GM23248 (cell line): ENCODE results near the gene ROCK2.

Experiments used
- EZH2 ChIP-seq: fragments of 200-600 bp; sonication (generic); IDR thresholded peaks from 2 replicates; pipeline ENCODE4 v1.6.1; 2018; ENCODE audit warnings: antibody characterized with exemption, mild to moderate bottlenecking; ENCODE audit not compliant: insufficient read depth, poor library complexity, severe bottlenecking
- EZH2phosphoT487 ChIP-seq: fragments of 200-600 bp; sonication (generic); IDR thresholded peaks from 2 replicates; pipeline ENCODE4 v1.6.1; 2018; ENCODE audit warnings: antibody characterized with exemption, moderate library complexity, mild to moderate bottlenecking, low read depth; ENCODE audit not compliant: insufficient read depth

- no peak for TF ChIP-seq EZH2
- TF ChIP-seq EZH2phosphoT487, result no peak
These were observed 10.1 kb upstream of the ROCK2 start for GRCh38 chr2:11354363-11355154.
